Measurements from ENCODE around the gene PPP2R5E. TPM values are rescaled to one million over a fixed set of nuclear protein-coding genes. Genes with fewer than 3 reads are reported as not detected.

Gene PPP2R5E
- total and polyA plus RNA-seq, 2 experiments from 2014 or later = 21.8 to 31.8 TPM

DNA sequence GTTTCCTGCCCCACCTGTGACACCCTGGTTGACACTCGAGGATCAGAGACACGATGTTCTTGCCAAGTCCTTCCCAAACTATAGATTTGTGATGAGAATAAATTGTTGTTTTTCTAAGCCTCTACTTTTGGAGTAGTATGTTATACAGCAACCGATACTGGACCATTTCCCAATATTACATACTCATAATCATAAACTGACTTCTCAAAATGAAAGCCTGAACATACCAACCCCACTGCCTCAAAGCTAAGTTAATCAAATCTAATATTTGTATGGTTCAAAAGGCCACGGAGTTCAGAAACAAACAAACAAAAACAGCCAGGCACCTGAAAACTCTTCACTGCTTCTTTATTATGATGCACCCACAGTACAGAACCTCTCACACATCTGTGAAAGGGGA lies 172.1 kb downstream of the PPP2R5E start:
- Histone ChIP-seq H3K9me2 (ENCODE audit: insufficient read depth) (no peaks in the 10 kb centered on the region), H3K79me2 (ENCODE audit: insufficient read depth) (no peaks in the 10 kb centered on the region), H3K9me3 (ENCODE audit: low read depth) (no peaks in the 10 kb centered on the region), H3K27me3 (replicated peaks; ENCODE audit: insufficient read depth) (no peaks in the 10 kb centered on the region), H4K20me1 (ENCODE audit: insufficient read depth) (no peaks in the 10 kb centered on the region), H3K4me3 (no peak overlapping the region), H3K36me3 (ENCODE audit: low read depth) (peaks cover 15% of the 10 kb centered on the region; the same call in 1 of the 2 replicates), H3K9ac (no peak overlapping the region), H3F3A (ENCODE audit: insufficient read depth) (no peaks in the 10 kb centered on the region; the same call in 1 of the 2 replicates), H2AFZ (no peak overlapping the region), H3K4me1 (ENCODE audit: insufficient read depth) (peaks cover 6% of the 10 kb centered on the region; the same call in 1 of the 2 replicates), H3K27ac (no peak overlapping the region), H3K4me2 (ENCODE audit: unreplicated experiment) (no peak overlapping the region)
- WGBS, 2 experiments (ENCODE audit: low coverage in 1 of 2, low lambda C conversion rate in 2 of 2, missing lambda C conversion rate in 2 of 2) = 82 to 89% methylated on average over 4 of the region's 4 CpGs
- TF ChIP-seq EZH2phosphoT487 (IDR thresholded peaks at IDR 0.05; ENCODE audit: insufficient read depth, low read depth) = no peak
- no peak for TF ChIP-seq EZH2 (IDR thresholded peaks at IDR 0.05; ENCODE audit: insufficient read depth, poor library complexity, severe bottlenecking)
- in situ Hi-C loops (cut with MboI) = no loop called here
- DNase-seq = no peak

- Histone ChIP-seq H3K27ac (no peak overlapping the region), H3K4me1 (ENCODE audit: insufficient read depth) (no peaks in the 10 kb centered on the region), H4K20me1 (ENCODE audit: insufficient read depth) (no peaks in the 10 kb centered on the region), H2AFZ (no peak overlapping the region), H3K4me2 (ENCODE audit: unreplicated experiment) (no peak overlapping the region), H3K9ac (no peak overlapping the region), H3K9me3 (ENCODE audit: low read depth) (no peaks in the 10 kb centered on the region), H3K79me2 (ENCODE audit: insufficient read depth) (no peaks in the 10 kb centered on the region), H3K36me3 (ENCODE audit: low read depth) (peaks cover 7% of the 10 kb centered on the region; the same call in 1 of the 2 replicates), H3K4me3 (no peak overlapping the region), H3K9me2 (ENCODE audit: insufficient read depth) (no peaks in the 10 kb centered on the region), H3F3A (ENCODE audit: insufficient read depth) (no peaks in the 10 kb centered on the region), H3K27me3 (replicated peaks; ENCODE audit: insufficient read depth) (no peaks in the 10 kb centered on the region)
- in situ Hi-C loops (cut with MboI) = no loop called here
- DNase-seq = no peak
- TF ChIP-seq EZH2phosphoT487 (IDR thresholded peaks at IDR 0.05; ENCODE audit: insufficient read depth, low read depth) (no peak), EZH2 (IDR thresholded peaks at IDR 0.05; ENCODE audit: insufficient read depth, poor library complexity, severe bottlenecking) (no peak)
Observed at GRCh38 chr14:63367742-63368364, 175.3 kb downstream of the PPP2R5E start.

DNA sequence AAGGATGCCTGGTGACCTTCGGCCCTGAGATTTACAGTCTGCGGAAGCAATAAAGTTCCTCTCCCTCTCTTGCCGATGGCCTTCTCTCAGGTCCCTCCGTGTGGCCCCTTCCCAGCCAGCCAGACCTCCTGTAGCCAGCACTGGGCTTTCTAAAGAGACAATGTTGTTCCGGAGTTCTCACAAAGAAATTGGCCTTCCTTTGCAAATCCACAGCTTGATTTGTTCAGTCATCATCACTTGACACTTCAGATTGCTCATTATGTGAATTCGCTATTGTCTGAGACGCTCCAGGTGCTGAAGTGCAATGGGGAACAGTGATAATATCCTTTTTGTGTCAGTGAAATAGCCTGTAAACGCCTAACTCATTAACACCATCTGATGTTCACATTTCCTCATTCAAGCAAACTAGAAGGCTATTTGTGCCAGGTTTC lies 180.8 kb downstream of the PPP2R5E start:
- in situ Hi-C loops (cut with MboI) = no loop called here
- 58% methylated on average over 8 of the region's 8 CpGs for WGBS, 2 experiments (ENCODE audit: low coverage in 1 of 2, low lambda C conversion rate in 2 of 2, missing lambda C conversion rate in 2 of 2)
- H2AFZ ChIP-seq = no peak overlapping the region
- H3K9me2 ChIP-seq (ENCODE audit: insufficient read depth) = no peaks in the 10 kb centered on the region
- DNase-seq = no peak
- H3K79me2 ChIP-seq (ENCODE audit: insufficient read depth) = no peaks in the 10 kb centered on the region
- TF ChIP-seq EZH2 (IDR thresholded peaks at IDR 0.05; ENCODE audit: insufficient read depth, poor library complexity, severe bottlenecking) (no peak), EZH2phosphoT487 (IDR thresholded peaks at IDR 0.05; ENCODE audit: insufficient read depth, low read depth) (no peak)
- H4K20me1 ChIP-seq (ENCODE audit: insufficient read depth) = no peaks in the 10 kb centered on the region
- no peak overlapping the region for H3K9ac ChIP-seq
- no peaks in the 10 kb centered on the region for H3K9me3 ChIP-seq (ENCODE audit: low read depth)
- no peaks in the 10 kb centered on the region for H3K36me3 ChIP-seq (ENCODE audit: low read depth)
- H3K27ac ChIP-seq = no peak overlapping the region
- H3K4me3 ChIP-seq = no peak overlapping the region
- H3F3A ChIP-seq (ENCODE audit: insufficient read depth) = no peaks in the 10 kb centered on the region
- no peak overlapping the region for H3K4me2 ChIP-seq (ENCODE audit: unreplicated experiment)
- H3K27me3 ChIP-seq (replicated peaks; ENCODE audit: insufficient read depth) = no peaks in the 10 kb centered on the region
- H3K4me1 ChIP-seq (ENCODE audit: insufficient read depth) = no peaks in the 10 kb centered on the region

- H3K27ac ChIP-seq = no peak overlapping the region
- no peaks in the 10 kb centered on the region for H3K27me3 ChIP-seq (replicated peaks; ENCODE audit: insufficient read depth)
- no peaks in the 10 kb centered on the region for H3K9me2 ChIP-seq (ENCODE audit: insufficient read depth)
- H3F3A ChIP-seq (ENCODE audit: insufficient read depth) = no peaks in the 10 kb centered on the region
- H3K4me2 ChIP-seq (ENCODE audit: unreplicated experiment) = no peak overlapping the region
- no peaks in the 10 kb centered on the region for H3K4me1 ChIP-seq (ENCODE audit: insufficient read depth)
- no peak overlapping the region for H3K9ac ChIP-seq
- H3K79me2 ChIP-seq (ENCODE audit: insufficient read depth) = no peaks in the 10 kb centered on the region
- WGBS, 2 experiments (ENCODE audit: low coverage in 1 of 2, low lambda C conversion rate in 2 of 2, missing lambda C conversion rate in 2 of 2) = 63 to 65% methylated on average over 4 of the region's 4 CpGs
- in situ Hi-C loops (cut with MboI) = no loop called here
- no peak for DNase-seq
- H3K4me3 ChIP-seq = no peak overlapping the region
- H2AFZ ChIP-seq = no peak overlapping the region
- no peaks in the 10 kb centered on the region for H4K20me1 ChIP-seq (ENCODE audit: insufficient read depth)
- no peaks in the 10 kb centered on the region for H3K36me3 ChIP-seq (ENCODE audit: low read depth)
- no peaks in the 10 kb centered on the region for H3K9me3 ChIP-seq (ENCODE audit: low read depth)
- TF ChIP-seq EZH2 (IDR thresholded peaks at IDR 0.05; ENCODE audit: insufficient read depth, poor library complexity, severe bottlenecking) = no peak
- TF ChIP-seq EZH2phosphoT487 (IDR thresholded peaks at IDR 0.05; ENCODE audit: insufficient read depth, low read depth) = no peak
Observed at GRCh38 chr14:63361790-63362189, 181.4 kb downstream of the PPP2R5E start.

All from GM23248 (cell line).